Skin of body (tissue), 2 donors: ENCODE measurements around the gene PRELID1. TPM values are rescaled to one million over a fixed set of nuclear protein-coding genes. Genes with fewer than 3 reads are reported as not detected.

ENCODE experiments used
- DNase-seq: peaks from one replicate; lab custom pipeline; 2025; lab: John Stamatoyannopoulos, UW
- total RNA-seq: library from RNA; depleted of rRNA; stranded (reverse); fragments of >200 nt; gene quantifications from one replicate; pipeline ENCODE4 v1.2.3, GENCODE V29; 2014

PRELID1 gene
- total RNA-seq, 1 donor from 2014 or later, result 42.8 TPM

DNA sequence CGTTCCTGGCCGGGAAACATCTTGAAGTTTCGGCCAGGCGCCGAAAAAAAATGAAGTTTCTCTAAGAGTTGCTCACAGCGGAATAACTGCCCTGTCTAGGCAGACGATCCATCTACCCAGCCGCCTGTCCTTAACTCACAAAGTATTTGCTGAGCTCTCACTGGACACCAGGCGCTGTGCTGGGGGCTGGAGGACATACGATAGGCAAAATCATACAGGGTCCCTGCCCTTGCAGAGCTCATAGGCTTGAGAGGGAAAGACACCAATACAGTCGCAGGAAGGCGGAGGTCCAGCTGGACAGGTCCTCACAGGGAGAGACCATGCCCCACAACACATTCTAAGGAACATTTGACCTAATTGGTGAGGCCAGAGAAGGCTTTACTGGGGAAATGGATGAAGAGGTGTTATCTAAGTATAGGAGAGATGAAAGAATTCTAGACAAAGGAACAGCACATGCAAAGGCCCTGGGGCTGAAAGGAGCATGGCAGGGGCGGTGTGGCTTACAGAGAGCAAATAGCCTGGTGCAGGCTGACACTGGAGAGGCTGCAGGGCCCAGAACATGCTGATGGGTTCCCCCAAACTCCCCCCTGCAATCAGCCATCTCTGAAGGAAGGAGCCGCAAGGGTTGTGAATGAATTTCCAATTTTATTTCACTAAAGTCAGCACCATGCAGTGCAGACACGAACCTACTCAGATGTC, 10.1 kb downstream of the PRELID1 start:
- DNase-seq, result no peak

DNA sequence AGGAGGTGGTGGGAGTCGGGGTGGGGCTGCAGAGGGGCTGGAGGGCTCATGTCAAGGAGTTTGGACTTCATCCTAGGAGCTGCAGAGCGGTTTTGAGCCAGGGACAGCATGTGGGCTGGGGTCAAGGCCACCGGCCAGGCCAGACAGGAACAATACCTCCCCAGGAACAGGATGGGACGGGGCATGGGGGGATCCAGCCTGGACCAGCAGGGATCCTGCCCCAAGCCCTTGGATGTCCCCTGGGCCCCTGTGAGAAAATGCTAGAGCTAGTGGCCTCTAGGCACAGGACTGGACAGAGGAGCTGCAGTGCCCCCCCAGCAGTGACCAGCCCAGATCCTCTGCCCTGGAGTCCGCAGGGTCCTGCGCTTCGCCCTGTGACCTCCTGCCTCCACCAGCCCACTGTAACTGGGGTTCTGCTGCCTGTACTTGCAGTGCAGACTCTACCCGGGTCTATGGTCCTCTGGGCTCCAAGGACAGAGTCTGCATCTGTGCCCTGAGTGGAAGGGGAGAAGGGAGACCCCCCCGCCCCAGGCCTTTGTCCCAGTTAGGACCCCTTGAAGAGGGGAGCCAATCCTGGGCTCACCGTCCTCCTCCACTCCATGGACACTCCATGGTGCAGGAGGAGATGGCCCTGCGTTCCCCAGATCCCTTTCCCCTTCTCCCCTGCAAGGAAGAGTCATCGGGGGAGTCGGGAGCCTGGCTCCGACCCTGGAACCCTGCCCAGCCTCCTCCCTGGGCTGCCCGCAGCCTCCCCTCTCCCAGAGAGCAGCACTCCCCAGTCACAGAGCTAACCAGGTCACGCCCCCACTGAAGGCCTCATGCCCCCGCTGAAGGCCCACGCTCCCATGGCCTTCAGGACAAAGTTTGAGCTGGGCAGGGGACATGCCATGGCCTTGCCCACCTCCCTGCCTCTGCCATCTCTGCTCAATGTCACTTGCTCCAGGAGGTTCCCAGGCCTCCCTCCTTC, 11.1 kb downstream of the PRELID1 start:
- DNase-seq, result no peak

DNA sequence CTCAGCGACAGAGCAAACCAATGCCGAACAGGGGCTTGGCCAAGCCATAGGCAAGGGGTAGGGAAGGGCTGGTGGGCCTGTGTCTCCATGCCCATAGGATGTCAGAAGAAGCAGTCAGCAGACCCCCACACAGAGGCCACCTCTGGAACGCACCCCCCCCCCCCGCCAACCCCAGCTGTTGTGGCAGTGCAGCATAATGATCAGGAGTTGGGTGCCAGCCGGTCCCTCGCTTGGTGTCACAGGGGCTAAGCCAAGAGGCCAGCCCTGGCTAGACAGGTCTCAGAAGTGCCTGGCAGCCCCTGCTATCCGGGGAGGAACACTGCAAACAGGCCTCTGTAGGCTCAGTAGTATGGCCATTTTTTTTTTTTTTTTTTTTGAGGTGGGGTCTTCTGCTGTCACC, 11.8 kb downstream of the PRELID1 start:
- DNase-seq, result no peak

DNA sequence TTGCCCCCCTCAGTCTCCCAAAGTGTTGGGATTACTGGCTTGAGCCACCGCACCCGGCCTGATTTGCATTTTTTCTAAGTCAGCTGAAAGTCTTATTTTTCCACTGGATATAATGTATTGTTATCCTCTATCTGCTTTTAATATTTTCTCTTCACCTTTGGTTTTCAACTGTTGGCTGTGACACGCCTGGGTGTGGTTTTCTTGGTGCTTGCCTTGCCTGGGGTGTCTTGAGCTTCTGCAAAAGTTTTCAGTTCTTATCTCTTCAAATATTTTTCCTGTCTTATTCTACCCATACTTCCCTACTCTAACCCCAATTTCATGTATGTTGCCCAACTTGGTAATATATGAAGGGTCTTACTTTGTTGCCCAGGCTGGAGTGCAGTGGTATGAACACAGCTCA, 12.4 kb downstream of the PRELID1 start:
- DNase-seq, result no peak

DNA sequence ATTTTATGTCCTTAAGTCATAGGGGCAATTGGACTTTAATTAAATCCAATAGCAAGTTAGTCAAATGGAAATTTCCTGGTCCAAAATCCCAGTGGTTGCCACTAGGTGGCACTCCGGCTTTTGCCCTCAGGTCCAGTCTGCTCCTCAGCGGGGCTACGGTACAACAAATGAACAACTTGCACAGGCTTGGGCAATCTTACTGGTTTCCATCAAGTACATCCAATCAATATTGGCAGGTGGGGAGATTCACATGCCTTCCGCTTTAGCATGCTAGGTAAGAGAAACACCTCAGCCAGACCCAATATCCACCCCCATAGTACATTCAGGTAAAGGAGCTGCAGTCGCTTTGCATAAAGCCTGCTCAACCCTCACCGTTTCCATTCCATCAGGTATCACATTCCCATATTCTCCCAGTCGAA, 14.4 kb downstream of the PRELID1 start:
- no peak for DNase-seq

DNA sequence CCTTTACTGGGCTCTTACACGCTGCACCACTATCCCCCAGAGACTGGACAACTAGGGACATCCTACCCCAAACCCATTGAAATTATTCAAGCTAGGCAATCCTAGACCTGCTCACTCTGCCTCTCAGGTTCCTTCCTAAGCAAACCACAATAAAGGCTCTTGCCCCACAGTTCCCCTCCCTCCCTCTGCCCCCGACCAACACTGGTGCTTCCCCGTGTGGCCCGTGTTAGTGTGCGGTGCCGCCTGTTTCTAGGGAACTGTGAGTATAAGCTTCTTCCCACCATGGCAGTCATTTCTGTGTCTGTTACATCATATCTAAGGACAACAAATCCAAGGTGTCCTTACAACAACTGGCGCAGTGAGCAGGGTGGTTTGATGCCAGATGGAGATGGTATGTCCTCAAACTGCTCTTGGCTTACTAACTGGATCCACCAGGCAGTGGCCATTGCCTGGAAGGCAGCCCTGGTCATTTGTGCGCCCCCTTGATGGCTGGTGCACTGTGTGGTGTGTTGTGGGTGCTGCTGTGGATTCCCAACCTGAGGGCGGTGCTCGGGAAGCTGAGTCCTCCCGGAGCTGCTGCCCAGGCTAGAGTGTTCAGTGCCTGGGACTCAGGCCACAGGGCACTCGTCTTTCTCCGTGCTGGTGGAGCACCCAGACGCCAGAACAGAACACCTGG, 16.5 kb downstream of the PRELID1 start:
- no peak for DNase-seq

DNA sequence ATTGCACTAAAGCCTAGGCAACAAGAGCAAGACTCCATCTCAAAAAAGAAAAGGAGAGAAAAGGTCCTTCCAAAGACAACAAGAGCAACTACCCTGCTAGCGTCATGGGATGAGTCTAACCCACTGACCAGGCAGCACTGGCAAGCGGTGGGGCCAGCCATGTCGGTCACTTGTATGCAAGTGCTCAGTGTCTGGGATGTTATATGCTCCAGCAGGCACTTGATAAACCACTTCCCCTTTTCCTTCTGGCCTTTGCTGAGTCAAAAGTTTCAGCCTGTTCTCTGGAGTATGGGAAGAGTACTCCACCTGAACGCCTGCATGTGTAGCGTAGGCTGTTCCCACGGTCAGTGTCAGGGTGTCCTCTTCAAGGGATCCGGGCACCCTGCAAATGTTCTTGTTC, 17.3 kb downstream of the PRELID1 start:
- no peak for DNase-seq

DNA sequence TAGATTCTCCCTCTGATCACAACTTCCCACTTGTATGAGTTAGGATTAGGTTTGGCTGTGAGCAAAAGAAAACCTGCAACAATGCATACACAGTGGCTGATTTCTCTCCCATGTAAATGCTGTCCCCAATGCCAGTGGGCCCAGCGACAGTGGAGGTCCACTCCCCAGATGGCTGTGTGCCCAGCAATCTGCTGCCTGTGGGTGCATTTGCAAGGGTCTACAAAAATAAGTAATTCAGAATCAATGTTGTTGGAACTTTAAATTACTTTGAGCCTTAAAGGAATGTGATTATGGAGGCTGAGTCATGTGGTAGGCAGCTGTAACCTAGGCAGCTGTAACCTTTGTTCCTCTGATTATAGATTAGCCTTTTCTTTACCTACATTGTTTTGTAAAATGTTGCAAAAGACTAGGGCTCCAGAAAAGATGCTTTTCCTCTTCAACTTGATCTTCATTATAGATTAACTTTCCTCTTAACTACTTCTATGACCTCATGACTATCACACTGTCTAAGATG, 22.3 kb downstream of the PRELID1 start:
- DNase-seq, result no peak

DNA sequence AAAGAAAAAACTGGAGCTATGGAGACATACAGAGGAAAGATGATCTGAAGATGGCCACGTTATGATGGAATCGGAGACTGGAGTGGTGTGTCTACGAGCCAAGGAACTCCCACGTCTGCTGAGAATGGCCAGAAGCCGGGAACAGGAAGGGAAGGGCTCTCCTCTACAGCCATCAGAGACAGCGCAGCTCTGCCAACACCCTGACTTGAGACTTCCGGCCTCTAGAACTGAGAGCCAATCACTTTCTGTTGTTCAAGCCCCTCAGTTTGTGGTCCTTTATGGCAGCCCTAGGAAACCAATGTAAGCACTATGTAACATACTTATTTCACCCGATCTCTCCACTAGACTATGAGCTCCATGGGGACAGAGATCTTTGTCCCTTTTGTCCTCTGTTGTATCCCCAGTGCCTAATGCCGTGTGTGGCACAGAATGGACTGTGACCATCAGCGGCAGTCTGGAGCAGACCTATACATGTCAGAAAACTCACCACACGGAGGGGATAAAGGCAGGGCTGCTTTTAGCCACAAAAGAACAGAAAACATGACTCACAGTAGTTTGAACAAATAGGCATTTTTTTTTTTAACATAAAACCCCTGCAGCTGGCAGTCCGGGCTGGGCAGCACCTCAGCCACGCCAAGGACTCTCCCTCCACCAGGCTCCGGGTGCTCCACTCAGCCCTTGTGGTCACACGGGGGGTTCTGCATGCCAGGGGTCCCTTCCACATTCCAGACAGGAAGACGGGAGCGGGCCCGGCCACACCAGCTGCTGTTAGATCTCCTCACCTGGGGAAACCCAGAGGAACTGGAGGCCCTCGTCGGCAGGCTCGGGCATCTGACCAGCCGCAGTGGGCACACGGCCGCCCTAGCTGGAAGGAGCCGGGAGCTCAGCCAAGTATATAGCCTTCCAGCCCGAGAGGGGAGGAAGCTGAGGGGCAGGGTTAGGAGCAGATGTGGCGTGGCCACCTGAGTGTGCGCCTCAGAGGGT, 24.2 kb downstream of the PRELID1 start:
- no peak for DNase-seq

DNA sequence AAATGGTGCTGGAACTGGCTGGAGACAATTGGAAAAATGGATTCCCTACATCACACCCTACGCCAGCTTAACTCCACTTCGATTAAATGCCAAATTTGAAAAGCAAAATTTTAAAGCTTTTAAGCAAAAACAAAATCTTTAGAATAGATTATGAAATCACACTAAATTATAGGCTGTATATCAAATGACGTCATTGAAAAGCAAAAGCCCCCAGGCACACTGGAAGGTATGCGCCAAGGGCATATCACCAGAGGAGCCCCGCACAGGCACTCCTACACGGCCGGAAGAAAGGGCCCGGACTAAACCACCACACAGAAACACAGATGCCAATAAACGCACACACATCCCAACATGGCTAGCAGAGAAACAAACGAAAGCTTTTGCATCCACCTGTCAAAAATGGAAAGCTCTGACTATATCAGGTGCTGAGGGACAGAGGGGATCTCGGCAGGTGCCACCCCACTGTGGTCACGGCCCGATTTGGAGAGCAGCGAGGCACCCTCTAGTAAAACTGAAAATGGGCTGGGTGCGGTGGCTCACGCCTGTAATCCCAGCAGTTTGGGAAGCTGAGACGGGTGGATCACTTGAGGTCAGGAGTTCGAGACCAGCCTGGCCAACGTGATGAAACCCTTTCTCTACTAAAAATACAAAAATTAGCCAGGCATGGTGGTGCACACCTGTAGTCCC, 25.1 kb downstream of the PRELID1 start:
- no peak for DNase-seq

DNA sequence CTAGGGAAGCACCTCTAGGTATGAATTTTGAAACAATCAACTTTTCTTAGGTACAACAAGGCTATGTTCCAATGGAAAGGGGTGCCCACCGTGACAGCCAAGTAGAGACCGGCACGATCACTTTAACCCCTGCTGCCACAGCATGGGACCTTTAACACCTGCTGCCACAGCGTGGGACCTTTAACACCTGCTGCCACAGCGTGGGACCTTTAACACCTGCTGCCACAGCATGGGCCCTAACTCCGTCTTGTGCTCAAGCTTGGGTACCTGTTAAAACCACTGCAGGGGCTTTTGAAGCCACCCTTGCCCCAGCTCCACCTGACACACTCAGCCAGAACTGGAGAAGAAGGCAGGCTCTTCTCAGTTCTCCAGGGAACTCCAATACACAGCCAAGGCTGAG, 26.3 kb downstream of the PRELID1 start:
- no peak for DNase-seq

DNA sequence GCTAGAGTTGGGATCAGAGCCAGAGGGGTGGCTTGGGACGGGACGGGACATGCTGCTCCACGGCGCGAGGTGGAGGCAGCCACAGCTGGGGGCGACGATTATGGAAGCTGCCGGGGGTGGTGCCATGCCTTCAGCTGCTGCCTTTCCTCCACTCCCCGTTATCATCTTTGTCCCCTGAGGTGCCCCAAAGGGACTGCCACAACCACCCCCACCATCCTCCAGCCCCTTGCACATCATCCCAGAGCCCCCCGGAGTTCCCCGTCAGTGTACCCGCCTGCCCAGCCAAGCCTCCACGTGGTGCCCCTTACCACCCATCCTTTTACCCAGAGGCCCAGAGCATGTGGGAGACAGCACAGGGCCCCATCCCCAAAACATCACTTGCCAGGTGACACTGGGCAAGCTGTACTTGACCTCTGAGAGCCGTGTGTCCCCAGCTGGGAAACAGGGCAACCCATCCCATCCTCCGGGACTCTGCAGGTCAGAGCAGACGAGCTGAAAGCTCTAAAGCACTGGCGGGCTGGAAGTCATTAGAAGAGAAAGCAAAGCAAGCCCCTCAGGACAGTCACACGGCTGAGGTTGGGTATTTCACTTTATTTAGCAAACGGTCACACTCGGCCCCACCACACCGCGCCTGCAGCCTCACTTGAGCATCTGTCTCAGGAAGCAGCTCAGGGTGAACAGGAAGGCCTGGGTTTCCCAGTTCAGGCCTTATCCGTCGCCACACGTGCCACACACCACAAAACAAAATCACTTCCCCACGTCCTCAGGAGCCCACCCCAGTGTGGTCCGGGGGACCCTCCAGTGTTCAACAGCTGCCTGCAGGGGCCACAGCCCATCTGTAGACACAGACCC, 27.6 kb downstream of the PRELID1 start:
- no peak for DNase-seq

DNA sequence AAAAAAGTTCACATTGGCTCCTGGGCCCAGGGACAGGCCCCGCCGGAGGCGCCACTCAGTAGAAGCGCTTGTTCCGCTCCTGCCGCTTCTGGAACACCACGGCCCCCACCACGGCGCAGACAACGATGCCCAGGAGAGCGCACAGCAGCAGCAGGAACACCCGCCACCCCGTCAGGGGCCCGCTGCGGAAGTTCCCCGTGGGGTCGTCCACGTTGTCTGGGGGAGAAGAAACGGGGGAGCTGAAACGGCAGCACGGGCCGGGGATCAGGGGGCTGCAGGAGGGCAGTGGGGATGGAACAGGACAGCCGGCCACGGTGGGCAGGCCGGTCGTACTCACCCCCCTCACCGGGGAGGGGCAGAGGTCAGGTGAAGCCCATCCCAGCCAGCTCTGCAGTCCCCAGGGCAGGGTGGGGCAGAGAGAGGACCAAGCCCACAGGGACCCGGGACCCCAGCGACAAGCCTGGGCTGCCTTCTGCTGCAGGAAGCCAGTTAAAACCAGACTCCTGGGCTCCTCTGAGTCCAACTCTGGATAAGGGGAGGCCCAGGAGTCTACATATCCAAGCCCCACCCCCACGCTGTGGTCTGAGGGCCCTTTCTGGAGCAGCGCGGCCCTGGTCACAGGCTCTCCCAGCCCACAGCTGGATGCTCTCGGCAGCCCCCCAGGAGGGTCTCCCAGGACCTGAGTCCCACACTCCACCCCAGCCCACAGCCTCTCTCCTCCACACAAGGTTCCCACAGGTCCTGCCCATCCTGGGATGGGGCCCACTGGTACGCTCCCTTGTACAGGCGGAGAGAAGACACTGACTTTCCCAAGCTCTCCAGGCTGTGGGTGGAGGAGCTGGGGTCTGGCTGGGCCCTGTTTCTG, 28.7 kb downstream of the PRELID1 start:
- no peak for DNase-seq

DNA sequence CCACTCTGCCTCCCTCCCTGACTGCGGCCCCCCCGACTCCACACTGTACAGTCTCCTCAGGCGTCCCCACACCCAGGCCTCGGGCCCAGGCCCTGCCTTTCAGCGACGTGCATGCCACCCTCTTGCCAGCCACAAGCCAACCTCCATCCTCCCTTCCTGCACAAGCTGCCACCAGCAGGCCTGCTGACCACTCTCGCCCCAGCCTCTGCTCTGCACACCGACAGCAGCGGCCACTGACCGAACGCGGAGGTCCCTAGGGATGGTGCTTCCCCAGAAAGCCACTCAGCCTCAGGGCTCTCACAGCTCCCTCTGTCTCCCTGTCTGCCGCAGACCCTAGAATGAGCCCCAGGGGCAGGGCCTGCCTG, 29.3 kb downstream of the PRELID1 start:
- no peak for DNase-seq

DNA sequence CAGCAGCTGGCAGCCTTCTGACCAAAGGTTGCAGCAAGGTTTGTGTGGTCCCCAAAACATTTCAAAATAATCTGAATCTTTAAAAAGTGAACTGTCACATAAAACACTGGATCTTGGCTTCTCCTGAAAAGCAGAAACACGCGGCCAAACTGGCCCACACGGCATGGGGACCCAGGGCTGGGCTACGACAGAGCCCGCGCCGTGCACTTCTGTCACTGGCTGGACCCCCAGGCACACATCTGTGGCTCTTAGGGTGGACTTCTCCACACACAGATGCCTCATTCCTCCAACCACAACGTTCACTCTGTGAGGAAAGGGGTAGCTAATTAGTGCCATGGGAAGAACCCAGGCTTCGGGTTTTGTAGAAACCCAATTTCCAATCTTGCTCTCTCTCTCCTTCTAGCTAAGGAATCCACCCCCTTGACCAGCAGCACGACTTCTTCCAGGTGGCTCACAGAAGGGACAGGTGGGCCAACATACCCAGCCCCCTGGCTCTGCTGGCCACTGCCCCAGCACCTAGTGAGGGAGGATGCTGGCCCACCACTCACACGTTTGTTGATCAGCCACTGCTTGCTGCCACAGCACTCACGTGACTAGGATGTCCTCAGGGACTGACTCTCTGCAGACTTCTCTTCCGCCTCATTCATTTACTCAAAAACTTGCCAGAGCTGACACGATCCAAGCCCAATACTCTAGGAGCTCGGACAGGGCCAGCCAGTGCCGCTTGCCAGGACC, 30.0 kb downstream of the PRELID1 start:
- DNase-seq, result no peak

DNA sequence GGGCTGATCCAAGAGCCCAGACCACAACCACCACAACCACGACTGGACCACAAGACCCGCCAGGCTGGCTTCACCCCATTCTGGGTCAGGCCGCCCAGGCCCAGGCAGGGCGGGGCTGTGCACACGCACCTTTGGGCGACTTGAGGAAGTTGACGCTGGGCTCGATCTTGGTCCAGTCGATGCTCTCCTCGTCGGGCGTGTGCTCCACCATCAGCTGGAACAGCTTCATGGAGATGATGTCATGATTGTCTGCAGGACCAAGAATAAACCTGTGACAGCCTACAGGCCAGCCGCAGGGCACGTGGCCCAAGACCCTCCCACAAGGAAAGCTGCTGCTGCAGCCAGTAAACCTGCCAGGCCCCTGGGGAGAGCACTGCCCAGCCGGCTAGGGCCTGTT, 30.6 kb downstream of the PRELID1 start:
- no peak for DNase-seq
